SH-SY5Y (cell line): ENCODE measurements around the gene NEUROG3.

Experiments
- GATA2 ChIP-seq: IDR thresholded peaks from 2 replicates; pipeline ENCODE4 v1.6.1; 2011; ENCODE audit warnings: mild to moderate bottlenecking, low read depth, low read length
- GATA3 ChIP-seq: IDR thresholded peaks from 2 replicates; pipeline ENCODE4 v1.6.1; 2011; ENCODE audit warnings: low read depth, mild to moderate bottlenecking, low read length, moderate library complexity

The NEUROG3 gene, protein sequence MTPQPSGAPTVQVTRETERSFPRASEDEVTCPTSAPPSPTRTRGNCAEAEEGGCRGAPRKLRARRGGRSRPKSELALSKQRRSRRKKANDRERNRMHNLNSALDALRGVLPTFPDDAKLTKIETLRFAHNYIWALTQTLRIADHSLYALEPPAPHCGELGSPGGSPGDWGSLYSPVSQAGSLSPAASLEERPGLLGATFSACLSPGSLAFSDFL

GRCh38 chr10:69573056-69573806 is at the start of gene NEUROG3:
Gene NEUROG3 (minus strand): TSS chr10:69573422. CDS start chr10:69573043, 379 bp downstream.
- no peak for TF ChIP-seq GATA3
- TF ChIP-seq GATA2 = no peak

GRCh38 chr10:69620625-69621024 is 47.4 kb upstream of the NEUROG3 start:
- no peak for TF ChIP-seq GATA3
- no peak for TF ChIP-seq GATA2

- TF ChIP-seq GATA2 (no peak), GATA3 (no peak)
These were observed 46.4 kb upstream of the NEUROG3 start for GRCh38 chr10:69619626-69620025.

- TF ChIP-seq GATA2 (no peak), GATA3 (no peak)
These were observed 45.5 kb upstream of the NEUROG3 start for GRCh38 chr10:69618746-69619145.

DNA sequence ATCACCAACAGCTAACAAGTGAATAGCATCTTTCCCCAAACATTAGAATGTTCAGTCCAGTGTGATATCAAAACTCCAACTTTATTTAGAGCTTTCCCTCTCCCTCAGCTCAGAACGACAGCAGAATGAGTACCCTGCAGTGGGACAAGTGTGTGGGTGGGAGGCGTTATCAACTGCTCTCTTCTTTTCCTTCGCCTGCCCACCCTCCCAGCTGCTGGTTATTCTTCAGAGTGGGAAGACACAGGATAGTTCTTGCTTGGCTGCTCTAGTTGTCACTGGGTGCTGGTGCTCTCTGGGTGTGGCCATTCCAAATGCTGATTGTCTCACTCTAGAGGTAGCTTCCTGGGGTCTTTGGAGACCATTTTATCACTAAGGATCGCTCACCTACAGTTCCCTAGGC is 43.1 kb upstream of the NEUROG3 start:
- TF ChIP-seq GATA2 (no peak), GATA3 (no peak)

DNA sequence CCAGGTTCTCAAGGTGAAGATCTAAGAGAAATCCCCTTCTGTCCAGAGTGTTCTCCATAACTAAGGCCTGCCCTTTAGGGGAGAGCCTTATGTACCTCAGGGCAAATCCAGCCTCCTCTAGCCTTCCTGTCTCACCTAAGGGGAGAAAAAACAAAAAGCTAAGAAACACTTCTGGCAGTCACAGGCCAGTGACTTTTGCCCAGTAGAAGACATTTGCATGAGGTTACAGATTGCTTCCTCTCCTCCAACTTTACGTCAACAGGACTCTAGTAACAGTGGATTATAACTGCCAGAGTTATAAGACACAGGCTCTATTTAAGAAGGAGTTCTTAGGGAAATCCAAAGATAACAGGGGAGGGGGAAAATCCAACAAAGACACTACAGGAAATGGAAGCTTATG is 40.9 kb upstream of the NEUROG3 start:
- TF ChIP-seq GATA3 = no peak
- no peak for TF ChIP-seq GATA2

DNA sequence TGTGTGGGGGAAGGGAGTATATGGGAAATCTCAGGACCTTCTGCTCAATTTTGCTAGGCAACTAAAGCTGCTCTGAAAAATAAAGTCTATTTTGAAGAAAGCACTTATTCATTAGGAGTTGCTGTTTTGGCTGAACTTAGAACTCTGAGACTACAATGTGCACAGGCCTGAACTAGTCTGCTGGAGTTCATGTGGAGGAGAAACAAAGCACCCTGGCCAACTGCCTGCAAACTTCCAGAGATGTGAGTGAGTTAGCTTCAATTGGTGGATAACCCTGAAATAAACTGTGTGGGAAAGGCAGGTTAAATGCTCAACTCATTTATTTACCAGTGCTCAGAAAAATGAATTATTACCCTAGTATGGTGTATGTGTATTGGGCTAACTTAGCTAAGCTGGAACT is 39.5 kb upstream of the NEUROG3 start:
- TF ChIP-seq GATA3 (no peak), GATA2 (no peak)

- no peak for TF ChIP-seq GATA2
- TF ChIP-seq GATA3 = no peak
These were observed 35.9 kb upstream of the NEUROG3 start for GRCh38 chr10:69609077-69609476.

GRCh38 chr10:69600761-69601330 is 27.6 kb upstream of the NEUROG3 start:
- TF ChIP-seq GATA2 = no peak
- TF ChIP-seq GATA3 = no peak

- TF ChIP-seq GATA3 (no peak), GATA2 (no peak)
These were observed 15.1 kb upstream of the NEUROG3 start for GRCh38 chr10:69588358-69588757.

DNA sequence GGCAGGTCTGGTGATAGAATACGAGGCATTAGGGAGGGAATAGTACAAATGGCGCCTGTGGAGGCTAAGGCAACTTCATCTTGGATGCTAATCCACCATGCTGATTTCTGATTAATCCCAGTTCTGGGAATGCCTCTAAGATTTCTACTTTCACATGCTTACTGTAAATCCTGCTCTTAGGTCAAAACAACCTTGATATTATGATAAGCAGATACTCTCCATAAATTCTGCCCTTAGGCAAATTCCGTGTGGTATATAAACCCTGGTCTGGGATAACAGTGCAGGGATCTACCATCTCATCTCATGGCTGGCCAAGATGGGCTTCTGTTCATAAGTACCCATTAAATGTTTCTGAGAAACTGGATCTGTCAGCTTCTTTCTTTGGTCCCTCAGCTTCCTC is 11.4 kb upstream of the NEUROG3 start:
- TF ChIP-seq GATA2 (no peak), GATA3 (no peak)

- TF ChIP-seq GATA2 = no peak
- TF ChIP-seq GATA3 = no peak
These were observed 9.9 kb upstream of the NEUROG3 start for GRCh38 chr10:69583106-69583505.

DNA sequence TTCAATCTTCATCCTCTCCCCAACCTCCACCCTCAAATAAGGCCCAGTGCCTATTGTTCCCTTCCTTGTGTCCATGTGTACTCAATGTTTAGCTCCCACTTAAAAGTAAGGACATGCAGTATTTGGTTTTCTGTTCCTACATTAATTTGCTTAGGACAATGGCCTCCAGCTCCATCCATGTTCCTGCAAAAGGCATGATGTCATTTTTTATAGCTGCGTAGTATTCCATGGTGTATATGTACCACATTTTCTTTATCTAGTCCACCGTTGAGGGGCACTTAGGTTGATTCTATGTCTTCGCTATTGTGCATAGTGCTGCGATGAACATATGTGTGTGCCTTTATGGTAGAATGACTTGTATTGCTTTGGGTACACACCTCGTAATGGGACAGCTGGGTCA is 7.2 kb upstream of the NEUROG3 start:
- no peak for TF ChIP-seq GATA2
- no peak for TF ChIP-seq GATA3

GRCh38 chr10:69579464-69580060 is 6.3 kb upstream of the NEUROG3 start:
- TF ChIP-seq GATA2 (no peak), GATA3 (no peak)

- TF ChIP-seq GATA2 (no peak), GATA3 (no peak)
These were observed 5.3 kb upstream of the NEUROG3 start for GRCh38 chr10:69578508-69578991.
